HUES6 (cell line): ENCODE measurements around the gene COL28A1.
A peak's percentile ranks its signal among the peaks of the same experiment; 100 is the strongest.

ENCODE experiments used
- H3K27ac ChIP-seq: 2 replicates; pipeline ENCODE4 v1.7.0; 2013; ENCODE audit warnings: low read depth, mild to moderate bottlenecking, low read length, inconsistent platforms
- H3K27me3 ChIP-seq: 2 replicates; pipeline ENCODE4 v1.6.1; 2013; ENCODE audit warnings: low read length; ENCODE audit not compliant: control insufficient read depth, insufficient read depth
- H3K36me3 ChIP-seq: 2 replicates; pipeline ENCODE4 v1.6.1; 2013; ENCODE audit warnings: low read length; ENCODE audit not compliant: control insufficient read depth, insufficient read depth
- H3K4me1 ChIP-seq: 2 replicates; pipeline ENCODE4 v1.6.1; 2013; ENCODE audit warnings: low read length; ENCODE audit not compliant: control insufficient read depth, insufficient read depth
- H3K4me3 ChIP-seq: 2 replicates; pipeline ENCODE4 v1.5.1; 2013; ENCODE audit warnings: low read depth, low read length
- H3K9ac ChIP-seq: one replicate; pipeline ENCODE4 v1.6.1; 2013; ENCODE audit warnings: mild to moderate bottlenecking, low read length
- H3K9me3 ChIP-seq: 2 replicates; pipeline ENCODE4 v1.6.1; 2013; ENCODE audit warnings: low read depth, low read length; ENCODE audit not compliant: control insufficient read depth, insufficient read depth

Gene COL28A1

DNA sequence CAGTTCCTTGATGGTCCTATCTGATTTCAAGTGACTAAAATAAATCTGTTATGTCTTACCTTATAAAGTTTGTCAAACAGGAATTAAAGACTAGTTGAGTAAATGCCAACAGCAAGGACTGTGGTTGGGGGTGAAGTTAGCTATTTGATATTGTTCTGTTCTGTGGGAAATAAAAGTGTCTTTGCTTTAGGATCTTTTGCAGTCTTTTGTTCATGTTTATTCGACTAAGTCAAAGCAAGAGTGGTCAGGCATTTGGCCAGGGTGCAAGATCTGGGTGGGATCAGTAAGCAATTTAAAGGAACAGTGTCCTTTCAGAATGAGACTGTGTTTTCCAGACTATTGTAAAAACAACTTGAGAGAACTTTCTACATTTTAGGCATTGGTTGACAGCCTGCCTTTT lies at the start of gene COL28A1:
Gene COL28A1 (minus strand): TSS at position 183 of the 400 bp plus-strand sequence. CDS start 2,998 bp downstream, outside the sequence.
- no peak within 1 kb of the TSS for H3K4me3 ChIP-seq
- H3K27me3 ChIP-seq, result no peaks in the 10 kb centered on the region
- H3K36me3 ChIP-seq, result no peaks in the 10 kb centered on the region
- no peaks in the 10 kb centered on the region for H3K9me3 ChIP-seq
- no peaks in the 10 kb centered on the region for H3K4me1 ChIP-seq
- no peak within 1 kb of the TSS for H3K9ac ChIP-seq
- H3K27ac ChIP-seq, result no peak within 1 kb of the TSS

DNA sequence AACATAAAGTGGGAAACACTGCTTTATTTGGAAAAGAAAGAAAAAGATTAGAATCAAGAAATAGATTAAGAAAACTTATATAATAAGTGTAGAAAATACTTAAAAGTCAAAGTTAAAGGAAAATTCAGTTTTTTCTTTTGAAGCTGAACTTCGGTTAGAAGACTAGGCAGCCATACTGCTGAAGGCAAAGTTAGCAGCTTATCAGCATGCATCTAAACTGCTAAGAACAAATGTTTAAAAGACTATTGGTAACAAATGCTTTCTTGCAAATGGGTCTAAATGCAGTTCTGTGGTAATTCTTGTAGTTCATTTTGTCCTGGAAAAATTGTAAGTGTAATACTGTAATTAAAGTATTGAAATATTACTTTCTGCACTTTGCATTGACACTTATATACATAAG lies 49.0 kb upstream of the COL28A1 start:
- H3K27ac ChIP-seq, result no peak overlapping the region
- H3K9me3 ChIP-seq, result no peaks in the 10 kb centered on the region
- H3K4me1 ChIP-seq, result peaks cover 11% of the 10 kb centered on the region
- no peak overlapping the region for H3K4me3 ChIP-seq
- H3K27me3 ChIP-seq, result no peaks in the 10 kb centered on the region
- peaks cover 15% of the 10 kb centered on the region for H3K36me3 ChIP-seq
- H3K9ac ChIP-seq, result no peak overlapping the region

DNA sequence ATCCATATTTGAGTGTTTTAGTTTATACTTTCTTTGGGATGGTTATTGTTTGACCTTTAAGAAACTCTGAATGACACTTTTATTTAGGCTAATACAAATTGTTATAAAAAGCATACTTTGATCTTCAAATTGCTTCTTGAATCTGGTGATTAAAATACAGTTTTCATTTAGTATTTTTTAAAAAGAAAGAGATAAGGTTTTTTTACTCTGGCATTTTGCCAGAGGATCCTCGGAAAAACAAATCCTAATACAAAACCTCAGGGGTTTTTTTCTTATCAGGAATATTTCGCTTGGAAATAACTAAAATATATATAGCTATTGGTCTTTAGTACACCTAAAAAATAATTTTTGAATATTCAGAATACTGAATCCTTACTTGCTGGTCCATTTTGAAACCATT lies 48.1 kb upstream of the COL28A1 start:
- Histone ChIP-seq H3K27ac (no peak overlapping the region), H3K27me3 (no peaks in the 10 kb centered on the region), H3K9ac (no peak overlapping the region), H3K4me3 (no peak overlapping the region), H3K4me1 (peaks cover 11% of the 10 kb centered on the region), H3K9me3 (no peaks in the 10 kb centered on the region), H3K36me3 (peaks cover 8% of the 10 kb centered on the region)

DNA sequence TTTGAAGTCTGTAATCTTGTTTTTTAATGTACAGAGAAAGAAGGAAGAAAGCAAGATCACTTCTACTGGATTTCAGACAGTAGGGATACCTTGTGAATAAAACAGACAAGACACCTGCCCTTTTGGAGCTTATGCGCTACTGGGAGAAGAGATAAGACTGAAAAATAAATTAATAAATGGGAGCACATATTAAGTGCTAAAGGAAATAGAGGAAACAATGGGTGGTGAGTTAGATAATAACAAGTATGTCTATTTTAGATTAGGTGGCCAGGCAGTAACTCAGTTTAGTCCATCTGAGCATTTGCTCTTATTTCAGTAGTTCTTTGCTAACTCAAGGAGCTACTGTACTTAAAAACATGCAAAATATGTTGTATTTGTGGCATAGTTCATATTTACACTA lies 46.9 kb upstream of the COL28A1 start:
- no peak overlapping the region for H3K4me3 ChIP-seq
- no peak overlapping the region for H3K9ac ChIP-seq
- no peak overlapping the region for H3K27ac ChIP-seq
- no peaks in the 10 kb centered on the region for H3K9me3 ChIP-seq
- H3K27me3 ChIP-seq, result no peaks in the 10 kb centered on the region
- peaks cover 11% of the 10 kb centered on the region for H3K4me1 ChIP-seq
- H3K36me3 ChIP-seq, result peaks cover 6% of the 10 kb centered on the region

DNA sequence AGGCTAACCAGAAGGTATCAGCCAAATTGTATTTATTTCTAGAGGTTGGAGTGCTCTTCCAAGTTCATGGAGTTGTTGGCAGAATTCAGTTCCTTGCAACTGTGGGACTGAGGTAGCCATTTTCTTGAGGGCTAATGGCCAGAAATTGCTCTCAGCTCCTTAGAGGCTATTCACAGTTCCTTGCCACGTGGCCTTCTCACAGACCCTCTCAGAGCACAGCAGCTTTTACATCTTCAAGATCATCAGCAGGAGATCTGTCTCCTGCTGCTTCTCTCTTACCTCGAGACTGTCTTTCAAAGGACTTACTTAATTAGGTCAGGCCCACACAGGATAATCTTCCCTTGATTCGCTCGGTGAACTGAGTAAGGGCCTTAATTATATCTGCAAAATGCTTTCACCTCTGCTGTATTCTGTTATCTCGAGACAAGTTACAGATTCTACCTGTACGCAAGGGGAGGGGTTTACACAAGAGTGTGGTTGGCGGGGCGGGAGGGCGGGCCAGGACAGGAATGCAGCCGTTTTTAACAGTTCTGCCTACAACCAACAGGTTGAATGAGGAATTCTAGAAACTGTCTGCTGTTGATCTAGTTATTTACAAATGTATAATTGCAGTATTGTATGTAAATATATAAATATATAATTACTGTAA lies 46.0 kb upstream of the COL28A1 start:
- H3K27ac ChIP-seq, result 0 out of 2 replicates have a peak overlapping the region, but pooled peaks have one; percentile 30
- H3K9me3 ChIP-seq, result no peaks in the 10 kb centered on the region
- no peak overlapping the region for H3K9ac ChIP-seq
- no peaks in the 10 kb centered on the region for H3K27me3 ChIP-seq
- peaks cover 6% of the 10 kb centered on the region for H3K36me3 ChIP-seq
- H3K4me1 ChIP-seq, result peaks cover 11% of the 10 kb centered on the region
- H3K4me3 ChIP-seq, result no peak overlapping the region

DNA sequence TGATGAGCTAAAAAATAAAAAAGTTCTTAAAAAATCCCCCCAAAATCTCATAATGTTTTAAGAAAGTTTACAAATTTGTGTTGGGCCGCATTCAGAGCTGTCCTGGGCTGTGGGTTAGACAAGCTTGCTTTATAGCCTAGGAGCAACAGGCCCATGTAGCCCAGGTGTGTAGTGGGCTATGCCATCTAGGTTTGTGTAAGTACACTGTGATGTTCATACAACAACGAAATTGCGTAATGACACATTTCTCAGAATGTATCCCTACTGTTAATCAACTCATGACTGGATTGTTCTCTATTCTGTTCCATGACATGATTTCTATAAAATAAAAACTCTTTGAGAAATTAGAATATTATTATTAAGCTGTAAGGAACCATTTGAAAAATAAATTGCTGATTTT lies 44.0 kb upstream of the COL28A1 start:
- no peak overlapping the region for H3K27ac ChIP-seq
- H3K4me1 ChIP-seq, result peaks cover 11% of the 10 kb centered on the region
- H3K4me3 ChIP-seq, result no peak overlapping the region
- no peaks in the 10 kb centered on the region for H3K27me3 ChIP-seq
- no peak overlapping the region for H3K9ac ChIP-seq
- H3K9me3 ChIP-seq, result no peaks in the 10 kb centered on the region
- H3K36me3 ChIP-seq, result peaks cover 6% of the 10 kb centered on the region

DNA sequence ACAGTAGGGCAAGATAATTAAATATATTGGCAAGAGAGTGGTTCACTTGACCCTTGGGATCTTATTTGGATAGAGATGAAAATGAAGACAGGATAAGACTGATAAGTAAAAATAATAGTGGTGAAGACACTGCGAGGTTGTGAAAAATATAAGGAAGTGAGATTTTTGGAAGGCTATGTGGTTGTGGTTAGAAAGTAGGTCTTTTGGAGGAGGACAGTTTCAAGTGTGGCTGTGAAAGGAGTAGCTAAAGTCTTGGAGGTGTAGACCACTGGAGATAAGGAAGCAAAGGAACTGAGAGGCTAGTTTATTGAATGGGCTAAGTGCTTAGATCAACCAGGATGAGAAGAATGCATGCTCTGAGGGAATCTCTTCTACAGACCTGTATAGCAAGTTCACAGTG lies 42.2 kb upstream of the COL28A1 start:
- no peak overlapping the region for H3K27ac ChIP-seq
- no peak overlapping the region for H3K9ac ChIP-seq
- H3K36me3 ChIP-seq, result peaks cover 18% of the 10 kb centered on the region
- H3K27me3 ChIP-seq, result no peaks in the 10 kb centered on the region
- peaks cover 11% of the 10 kb centered on the region for H3K4me1 ChIP-seq
- no peak overlapping the region for H3K4me3 ChIP-seq
- no peaks in the 10 kb centered on the region for H3K9me3 ChIP-seq

DNA sequence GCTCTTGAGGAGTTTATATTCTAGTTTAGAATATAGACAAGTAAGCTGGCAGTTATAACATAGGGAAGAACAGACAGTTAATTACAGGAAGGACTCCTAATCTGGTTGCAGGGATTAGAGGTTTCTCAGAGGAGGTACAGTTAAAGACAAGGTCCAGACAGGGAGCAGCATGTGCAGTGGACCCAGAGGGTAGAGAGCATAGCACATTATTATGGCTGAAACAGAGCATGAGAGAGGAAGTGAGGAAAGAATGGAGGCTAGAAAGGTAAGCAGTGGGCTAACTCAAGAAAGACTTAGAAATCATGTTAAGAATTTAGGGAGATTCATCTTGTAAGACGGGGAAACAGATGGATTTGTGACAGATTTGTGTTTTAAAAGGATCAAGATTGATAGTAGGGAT lies 40.7 kb upstream of the COL28A1 start:
- Histone ChIP-seq H3K36me3 (peaks cover 21% of the 10 kb centered on the region), H3K27ac (no peak overlapping the region), H3K4me3 (no peak overlapping the region), H3K4me1 (peaks cover 1% of the 10 kb centered on the region; the same call in 1 of the 2 replicates), H3K27me3 (no peaks in the 10 kb centered on the region), H3K9ac (no peak overlapping the region), H3K9me3 (no peaks in the 10 kb centered on the region)

DNA sequence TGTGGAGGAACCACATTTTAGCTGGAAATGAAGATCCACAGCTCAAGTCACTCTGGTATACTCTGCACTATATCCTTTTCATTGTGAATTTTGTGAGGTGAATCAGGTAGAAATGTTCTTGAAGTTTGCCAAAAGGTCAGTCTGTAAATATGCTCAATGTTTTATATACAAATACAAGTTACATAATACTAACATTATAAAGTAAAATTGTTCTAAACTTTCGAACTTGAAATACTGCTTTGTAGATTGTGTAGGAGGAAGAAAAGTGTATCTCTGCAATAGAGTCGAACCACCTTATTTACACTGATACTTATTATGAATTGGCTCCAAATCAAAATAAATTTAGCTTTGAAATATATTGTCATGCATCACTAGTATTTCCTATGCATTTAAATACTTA lies 38.0 kb upstream of the COL28A1 start:
- Histone ChIP-seq H3K27ac (no peak overlapping the region), H3K27me3 (no peaks in the 10 kb centered on the region), H3K9ac (no peak overlapping the region), H3K9me3 (peaks cover 15% of the 10 kb centered on the region), H3K4me1 (no peaks in the 10 kb centered on the region), H3K4me3 (no peak overlapping the region), H3K36me3 (peaks cover 39% of the 10 kb centered on the region)

DNA sequence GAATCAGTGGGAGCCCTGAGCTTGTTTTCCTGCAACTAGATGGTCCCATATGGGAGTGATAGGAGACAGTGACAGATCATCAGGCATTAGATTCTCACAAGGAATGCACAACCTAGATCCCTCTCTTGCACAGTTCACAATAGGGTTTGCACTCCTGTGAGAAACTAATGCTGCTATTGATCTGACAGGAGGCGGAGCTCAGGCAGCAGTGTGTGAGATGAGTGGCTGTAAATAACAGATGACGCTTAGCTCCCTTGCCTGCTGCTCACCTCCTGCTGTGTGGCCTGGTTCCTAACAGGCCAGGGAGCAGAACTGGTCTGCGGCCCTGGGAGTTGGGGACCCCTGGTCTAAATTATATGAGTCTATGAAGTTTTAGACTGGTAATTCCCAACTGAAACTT lies 34.9 kb upstream of the COL28A1 start:
- H3K27ac ChIP-seq, result no peak overlapping the region
- peaks cover 39% of the 10 kb centered on the region for H3K36me3 ChIP-seq
- H3K9me3 ChIP-seq, result peaks cover 15% of the 10 kb centered on the region
- H3K4me3 ChIP-seq, result no peak overlapping the region
- H3K9ac ChIP-seq, result no peak overlapping the region
- H3K27me3 ChIP-seq, result no peaks in the 10 kb centered on the region
- H3K4me1 ChIP-seq, result peaks cover 17% of the 10 kb centered on the region

DNA sequence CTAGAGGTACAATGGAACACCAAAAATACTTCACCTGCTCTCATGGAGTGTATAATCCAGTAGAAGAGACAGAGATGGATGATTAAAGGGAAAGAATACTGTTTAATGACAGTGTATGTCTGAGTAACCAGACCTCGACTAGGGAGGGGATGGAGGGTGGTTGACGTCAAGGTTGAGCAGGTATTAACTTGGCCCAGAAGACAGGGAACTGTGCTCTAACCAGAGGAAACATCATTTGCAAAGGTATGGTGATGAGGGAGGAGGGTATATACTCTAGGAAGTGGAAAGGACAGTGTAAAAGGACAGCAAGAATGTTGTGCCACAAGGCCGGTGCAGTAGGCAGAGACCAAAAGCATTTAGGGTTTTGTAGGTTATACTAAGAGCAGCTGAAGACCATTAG lies 33.9 kb upstream of the COL28A1 start:
- H3K4me1 ChIP-seq, result peaks cover 18% of the 10 kb centered on the region
- H3K4me3 ChIP-seq, result no peak overlapping the region
- no peak overlapping the region for H3K9ac ChIP-seq
- H3K36me3 ChIP-seq, result peaks cover 39% of the 10 kb centered on the region
- H3K27me3 ChIP-seq, result no peaks in the 10 kb centered on the region
- peaks cover 15% of the 10 kb centered on the region for H3K9me3 ChIP-seq
- H3K27ac ChIP-seq, result no peak overlapping the region
